Kidney (tissue), 14 donors: ENCODE results near the gene LRRIQ3. TPM values are rescaled to one million over a fixed set of nuclear protein-coding genes. Genes with fewer than 3 reads are reported as not detected.

Experiments
- DNase-seq, 5 donors: peaks; one replicate each; pipeline ENCODE4 v3.0.0-alpha.2; 2013 to 2020
- FAIRE-seq: peaks from 2 replicates; lab custom pipeline; 2012; peaks lifted over from hg19 to GRCh38; lab: Jason Lieb, UNC
- H3K27ac ChIP-seq, 2 donors: one replicate each; pipeline ENCODE4 v1.7.0; 2013; ENCODE audit warnings: low read depth in 2 of 2, low read length in 2 of 2, inconsistent platforms in 1 of 2
- H3K27me3 ChIP-seq: one replicate; pipeline ENCODE4 v1.7.1; 2013; ENCODE audit warnings: low read length, inconsistent platforms; ENCODE audit not compliant: control insufficient read depth, insufficient read depth
- H3K36me3 ChIP-seq, 3 donors: one replicate each; pipeline versions ENCODE4 v1.7.0 to v1.7.1; 2013; ENCODE audit warnings: low read length in 3 of 3, control low read depth in 1 of 3, inconsistent platforms in 1 of 3; ENCODE audit not compliant: insufficient read depth in 3 of 3, control insufficient read depth in 2 of 3
- H3K4me1 ChIP-seq, 3 donors: one replicate each; pipeline versions ENCODE4 v1.7.0 to v1.7.1; 2013; ENCODE audit warnings: low read length in 3 of 3, inconsistent platforms in 1 of 3, low read depth in 1 of 3; ENCODE audit not compliant: control insufficient read depth in 2 of 3, insufficient read depth in 2 of 3
- H3K4me3 ChIP-seq, 3 donors: one replicate each; pipeline versions ENCODE4 v1.7.0 to v1.8.1; 2013; ENCODE audit warnings: low read length in 3 of 3, control low read depth in 1 of 3, inconsistent platforms in 1 of 3
- H3K9ac ChIP-seq, 3 donors: one replicate each; pipeline versions ENCODE4 v1.7.0 to v1.7.1; 2013; ENCODE audit warnings: low read length in 3 of 3, control low read depth in 1 of 3, inconsistent platforms in 1 of 3
- H3K9me3 ChIP-seq, 3 donors: one replicate each; pipeline versions ENCODE4 v1.7.0 to v1.7.1; 2013; ENCODE audit warnings: low read length in 3 of 3, control low read depth in 1 of 3, inconsistent platforms in 1 of 3; ENCODE audit not compliant: control insufficient read depth in 2 of 3, insufficient read depth in 1 of 3
- intact Hi-C: fragments of 100-400 bp; cut with DNase I; formaldehyde crosslinking; loops from one replicate; pipeline ENCODE4 v1.11.1; 2022
- polyA plus RNA-seq: library from polyadenylated mRNA; stranded (reverse); fragments of 350-450 nt; fragmentation: Illumina TruSeq; extraction: RNeasy Lipid Tissue Mini Kit (QIAGEN cat#74804); gene quantifications from one replicate; pipeline ENCODE4 v1.2.3, GENCODE V29; 2014; ENCODE audit warnings: low read depth, low replicate concordance; ENCODE audit not compliant: insufficient read depth
- total RNA-seq: library from RNA; stranded (reverse); fragmentation: NEBNext Ultra II Directional; extraction: Animal tissue kit (Norgen Biotek cat#: 25700); gene quantifications from one replicate; pipeline ENCODE4 v1.2.1, GENCODE V29; 2021
- TF ChIP-seq, protein P1 (sequence below): IDR thresholded peaks from 3 replicates; pipeline ENCODE4 v1.5.1; 2012; ENCODE audit warnings: mild to moderate bottlenecking, moderate library complexity, borderline replicate concordance; ENCODE audit not compliant: insufficient read depth; ENCODE audit errors: extremely low read depth
- donor health status: control.
- donor health status: control.
- donor health status: control.
- donor health status: control.
- donor health status: control.
- donor health status: DM: yes; HTN: yes; CAD: no.
- donor health status: Normal renal cell carcinoma (clear cell type).

LRRIQ3 gene
- total and polyA plus RNA-seq, 2 donors from 2014 or later = 1.6 to 2.4 TPM

DNA sequence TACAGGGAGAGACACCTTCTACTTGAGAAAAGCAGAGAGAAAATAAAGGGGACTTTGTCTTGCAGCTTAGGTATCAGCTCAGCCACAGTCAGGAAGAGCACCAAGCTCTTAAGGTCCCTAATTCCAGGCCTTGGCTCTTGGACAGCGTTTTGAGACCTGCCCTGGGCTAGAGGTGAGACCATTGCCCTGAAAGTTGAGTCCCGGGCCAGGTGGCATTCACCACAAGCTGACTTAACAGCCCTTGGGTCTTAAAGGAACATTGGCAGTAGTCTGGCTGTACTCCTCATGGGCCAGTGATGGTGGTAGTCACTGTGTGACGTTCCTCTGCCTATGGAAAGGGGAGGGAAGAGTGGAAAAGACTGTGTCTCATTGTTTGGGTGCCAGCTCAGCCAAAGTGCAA, 25.5 kb upstream of the LRRIQ3 start:
- Histone ChIP-seq H3K4me1 (no peaks in the 10 kb centered on the region), H3K4me3 (no peak overlapping the region), H3K36me3 (no peaks in the 10 kb centered on the region), H3K9ac (no peak overlapping the region), H3K9me3 (peaks cover 0 to 8% (median 2%) of the 10 kb centered on the region in 3 donors), H3K27me3 (no peaks in the 10 kb centered on the region), H3K27ac (no peak overlapping the region)
- intact Hi-C loops = no loop called here
- DNase-seq (no peak), FAIRE-seq (no peak)
- TF ChIP-seq, protein P1, sequence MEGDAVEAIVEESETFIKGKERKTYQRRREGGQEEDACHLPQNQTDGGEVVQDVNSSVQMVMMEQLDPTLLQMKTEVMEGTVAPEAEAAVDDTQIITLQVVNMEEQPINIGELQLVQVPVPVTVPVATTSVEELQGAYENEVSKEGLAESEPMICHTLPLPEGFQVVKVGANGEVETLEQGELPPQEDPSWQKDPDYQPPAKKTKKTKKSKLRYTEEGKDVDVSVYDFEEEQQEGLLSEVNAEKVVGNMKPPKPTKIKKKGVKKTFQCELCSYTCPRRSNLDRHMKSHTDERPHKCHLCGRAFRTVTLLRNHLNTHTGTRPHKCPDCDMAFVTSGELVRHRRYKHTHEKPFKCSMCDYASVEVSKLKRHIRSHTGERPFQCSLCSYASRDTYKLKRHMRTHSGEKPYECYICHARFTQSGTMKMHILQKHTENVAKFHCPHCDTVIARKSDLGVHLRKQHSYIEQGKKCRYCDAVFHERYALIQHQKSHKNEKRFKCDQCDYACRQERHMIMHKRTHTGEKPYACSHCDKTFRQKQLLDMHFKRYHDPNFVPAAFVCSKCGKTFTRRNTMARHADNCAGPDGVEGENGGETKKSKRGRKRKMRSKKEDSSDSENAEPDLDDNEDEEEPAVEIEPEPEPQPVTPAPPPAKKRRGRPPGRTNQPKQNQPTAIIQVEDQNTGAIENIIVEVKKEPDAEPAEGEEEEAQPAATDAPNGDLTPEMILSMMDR = no peak

DNA sequence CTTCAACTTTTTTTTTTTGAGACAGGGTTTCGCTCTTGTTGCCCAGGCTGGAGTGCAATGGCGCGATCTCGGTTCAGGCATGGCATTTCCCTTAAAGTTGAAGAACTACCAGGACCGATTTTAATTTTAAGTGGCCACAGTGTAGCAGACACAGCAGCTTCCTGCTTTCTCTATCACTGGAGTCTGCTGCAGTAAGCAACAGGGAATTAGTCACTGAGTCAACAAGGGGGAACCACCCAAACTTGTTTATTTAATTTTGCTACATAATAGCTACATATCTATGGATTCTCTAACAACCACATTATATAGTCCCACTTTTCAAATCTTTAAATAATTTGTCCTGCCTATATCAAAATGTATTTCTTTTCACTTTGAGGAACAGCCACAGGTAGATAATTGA, 24.7 kb upstream of the LRRIQ3 start:
- no peaks in the 10 kb centered on the region for H3K36me3 ChIP-seq
- no peaks in the 10 kb centered on the region for H3K4me1 ChIP-seq
- H3K4me3 ChIP-seq = no peak overlapping the region
- H3K9me3 ChIP-seq = peaks cover 0 to 6% (median 2%) of the 10 kb centered on the region in 3 donors
- DNase-seq (no peak), FAIRE-seq (no peak)
- no peak overlapping the region for H3K27ac ChIP-seq
- TF ChIP-seq, protein P1 = no peak
- H3K27me3 ChIP-seq = no peaks in the 10 kb centered on the region
- intact Hi-C loops = no loop called here
- no peak overlapping the region for H3K9ac ChIP-seq

DNA sequence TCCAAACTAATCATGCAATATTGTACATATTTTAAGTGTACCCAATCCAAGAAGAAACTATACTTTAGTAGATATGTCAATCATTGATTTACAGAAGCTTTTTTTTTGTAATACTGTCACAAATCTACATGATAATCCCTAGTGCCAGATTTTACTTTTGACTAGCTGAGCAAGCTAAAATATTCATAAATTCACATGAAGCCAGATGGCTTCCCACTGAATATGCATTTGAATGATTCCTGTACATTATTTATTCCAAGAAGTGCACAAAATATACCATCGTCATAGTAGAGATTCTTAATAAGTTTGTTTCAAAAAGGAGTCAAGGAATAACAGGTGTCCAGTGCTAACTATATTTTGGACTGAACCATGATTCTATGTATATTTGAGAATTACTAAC, 17.3 kb upstream of the LRRIQ3 start:
- no peaks in the 10 kb centered on the region for H3K4me1 ChIP-seq
- DNase-seq (no peak), FAIRE-seq (no peak)
- no peaks in the 10 kb centered on the region for H3K27me3 ChIP-seq
- H3K9ac ChIP-seq = no peak overlapping the region
- no peaks in the 10 kb centered on the region for H3K9me3 ChIP-seq
- H3K27ac ChIP-seq = no peak overlapping the region
- intact Hi-C loops = no loop called here
- no peak overlapping the region for H3K4me3 ChIP-seq
- TF ChIP-seq, protein P1 = no peak
- H3K36me3 ChIP-seq = no peaks in the 10 kb centered on the region

DNA sequence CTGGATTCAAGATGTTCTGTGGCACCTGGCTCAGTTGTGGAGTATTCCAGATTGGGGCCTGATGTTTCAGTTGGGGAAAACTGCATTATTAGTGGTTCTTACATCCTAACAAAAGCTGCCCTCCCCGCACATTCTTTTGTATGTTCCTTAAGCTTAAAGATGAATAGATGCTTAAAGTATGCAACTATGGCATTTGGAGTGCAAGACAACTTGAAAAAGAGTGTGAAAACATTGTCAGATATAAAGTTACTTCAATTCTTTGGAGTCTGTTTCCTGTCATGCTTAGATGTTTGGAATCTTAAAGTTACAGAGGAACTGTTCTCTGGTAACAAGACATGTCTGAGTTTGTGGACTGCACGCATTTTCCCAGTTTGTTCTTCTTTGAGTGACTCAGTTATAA, 7.3 kb upstream of the LRRIQ3 start:
- no peaks in the 10 kb centered on the region for H3K27me3 ChIP-seq
- intact Hi-C loops = no loop called here
- FAIRE-seq = no peak

More for the DNA sequence above, 7.3 kb upstream of the LRRIQ3 start:
- Histone ChIP-seq H3K36me3 (peaks cover 0 to 9% (median 7%) of the 10 kb centered on the region in 3 donors), H3K27ac (no peak overlapping the region), H3K4me3 (no peak overlapping the region), H3K9me3 (no peaks in the 10 kb centered on the region), H3K4me1 (no peaks in the 10 kb centered on the region), H3K9ac (no peak overlapping the region)
- no peak for DNase-seq
- TF ChIP-seq, protein P1 = no peak
